ENCODE results near the gene ELAPOR1. TPM values are rescaled to one million over a fixed set of nuclear protein-coding genes. Genes with fewer than 3 reads are reported as not detected.

ELAPOR1 gene
- total and polyA plus RNA-seq, 9 of the 15 experiments (the other 6 are each of a cell fraction or from before 2014, with no cell fraction given) = 0.07 to 1.2 (median 0.18) TPM

DNA sequence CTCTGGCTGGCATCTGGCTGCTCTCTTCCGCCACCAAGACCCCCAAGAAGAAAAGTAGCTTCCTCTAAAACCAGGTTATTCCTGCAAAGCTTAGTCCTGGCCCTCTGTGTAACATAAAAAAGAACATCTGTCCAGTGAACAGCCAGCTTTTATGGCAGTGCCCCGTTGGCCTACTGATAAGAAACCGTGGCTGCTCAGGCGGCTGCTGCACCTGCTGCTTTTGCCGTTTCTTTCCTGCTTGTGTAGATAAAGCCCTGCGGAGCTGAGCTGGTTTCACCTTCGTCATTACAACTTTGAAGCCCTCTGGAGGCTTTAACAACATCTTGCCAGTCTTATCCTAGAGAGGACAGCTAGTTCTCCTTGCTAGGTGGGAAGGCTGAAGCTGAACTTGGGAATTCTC lies 20.5 kb downstream of the ELAPOR1 start (continued):
- peak; percentile 92 for TF ChIP-seq NFIC (IDR thresholded peaks at IDR 0.05)
- TF ChIP-seq TEAD4 (IDR thresholded peaks at IDR 0.05; ENCODE audit: low read length) = peak; percentile 98
- TF ChIP-seq TEAD4 (CRISPR knock-in tag; IDR thresholded peaks at IDR 0.05; ENCODE audit: borderline replicate concordance) = no peak
- TF ChIP-seq, protein P1, sequence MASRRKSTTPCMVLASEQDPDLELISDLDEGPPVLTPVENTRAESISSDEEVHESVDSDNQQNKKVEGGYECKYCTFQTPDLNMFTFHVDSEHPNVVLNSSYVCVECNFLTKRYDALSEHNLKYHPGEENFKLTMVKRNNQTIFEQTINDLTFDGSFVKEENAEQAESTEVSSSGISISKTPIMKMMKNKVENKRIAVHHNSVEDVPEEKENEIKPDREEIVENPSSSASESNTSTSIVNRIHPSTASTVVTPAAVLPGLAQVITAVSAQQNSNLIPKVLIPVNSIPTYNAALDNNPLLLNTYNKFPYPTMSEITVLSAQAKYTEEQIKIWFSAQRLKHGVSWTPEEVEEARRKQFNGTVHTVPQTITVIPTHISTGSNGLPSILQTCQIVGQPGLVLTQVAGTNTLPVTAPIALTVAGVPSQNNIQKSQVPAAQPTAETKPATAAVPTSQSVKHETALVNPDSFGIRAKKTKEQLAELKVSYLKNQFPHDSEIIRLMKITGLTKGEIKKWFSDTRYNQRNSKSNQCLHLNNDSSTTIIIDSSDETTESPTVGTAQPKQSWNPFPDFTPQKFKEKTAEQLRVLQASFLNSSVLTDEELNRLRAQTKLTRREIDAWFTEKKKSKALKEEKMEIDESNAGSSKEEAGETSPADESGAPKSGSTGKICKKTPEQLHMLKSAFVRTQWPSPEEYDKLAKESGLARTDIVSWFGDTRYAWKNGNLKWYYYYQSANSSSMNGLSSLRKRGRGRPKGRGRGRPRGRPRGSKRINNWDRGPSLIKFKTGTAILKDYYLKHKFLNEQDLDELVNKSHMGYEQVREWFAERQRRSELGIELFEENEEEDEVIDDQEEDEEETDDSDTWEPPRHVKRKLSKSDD (conservative IDR thresholded peaks at IDR 0.05; ENCODE audit: low read length) = no peak
- TF ChIP-seq, protein P2, sequence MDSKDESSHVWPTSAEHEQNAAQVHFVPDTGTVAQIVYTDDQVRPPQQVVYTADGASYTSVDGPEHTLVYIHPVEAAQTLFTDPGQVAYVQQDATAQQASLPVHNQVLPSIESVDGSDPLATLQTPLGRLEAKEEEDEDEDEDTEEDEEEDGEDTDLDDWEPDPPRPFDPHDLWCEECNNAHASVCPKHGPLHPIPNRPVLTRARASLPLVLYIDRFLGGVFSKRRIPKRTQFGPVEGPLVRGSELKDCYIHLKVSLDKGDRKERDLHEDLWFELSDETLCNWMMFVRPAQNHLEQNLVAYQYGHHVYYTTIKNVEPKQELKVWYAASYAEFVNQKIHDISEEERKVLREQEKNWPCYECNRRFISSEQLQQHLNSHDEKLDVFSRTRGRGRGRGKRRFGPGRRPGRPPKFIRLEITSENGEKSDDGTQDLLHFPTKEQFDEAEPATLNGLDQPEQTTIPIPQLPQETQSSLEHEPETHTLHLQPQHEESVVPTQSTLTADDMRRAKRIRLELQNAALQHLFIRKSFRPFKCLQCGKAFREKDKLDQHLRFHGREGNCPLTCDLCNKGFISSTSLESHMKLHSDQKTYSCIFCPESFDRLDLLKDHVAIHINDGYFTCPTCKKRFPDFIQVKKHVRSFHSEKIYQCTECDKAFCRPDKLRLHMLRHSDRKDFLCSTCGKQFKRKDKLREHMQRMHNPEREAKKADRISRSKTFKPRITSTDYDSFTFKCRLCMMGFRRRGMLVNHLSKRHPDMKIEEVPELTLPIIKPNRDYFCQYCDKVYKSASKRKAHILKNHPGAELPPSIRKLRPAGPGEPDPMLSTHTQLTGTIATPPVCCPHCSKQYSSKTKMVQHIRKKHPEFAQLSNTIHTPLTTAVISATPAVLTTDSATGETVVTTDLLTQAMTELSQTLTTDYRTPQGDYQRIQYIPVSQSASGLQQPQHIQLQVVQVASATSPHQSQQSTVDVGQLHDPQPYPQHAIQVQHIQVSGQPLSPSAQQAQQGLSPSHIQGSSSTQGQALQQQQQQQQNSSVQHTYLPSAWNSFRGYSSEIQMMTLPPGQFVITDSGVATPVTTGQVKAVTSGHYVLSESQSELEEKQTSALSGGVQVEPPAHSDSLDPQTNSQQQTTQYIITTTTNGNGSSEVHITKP (IDR thresholded peaks at IDR 0.05; ENCODE audit: partially characterized antibody) = peak; percentile 41
- TF ChIP-seq PHF20 (IDR thresholded peaks at IDR 0.05; ENCODE audit: partially characterized antibody) = no peak
- no peak for TF ChIP-seq SREBF1 (IDR thresholded peaks at IDR 0.05; ENCODE audit: borderline replicate concordance, low read depth, low read length)
- TF ChIP-seq, protein P3, sequence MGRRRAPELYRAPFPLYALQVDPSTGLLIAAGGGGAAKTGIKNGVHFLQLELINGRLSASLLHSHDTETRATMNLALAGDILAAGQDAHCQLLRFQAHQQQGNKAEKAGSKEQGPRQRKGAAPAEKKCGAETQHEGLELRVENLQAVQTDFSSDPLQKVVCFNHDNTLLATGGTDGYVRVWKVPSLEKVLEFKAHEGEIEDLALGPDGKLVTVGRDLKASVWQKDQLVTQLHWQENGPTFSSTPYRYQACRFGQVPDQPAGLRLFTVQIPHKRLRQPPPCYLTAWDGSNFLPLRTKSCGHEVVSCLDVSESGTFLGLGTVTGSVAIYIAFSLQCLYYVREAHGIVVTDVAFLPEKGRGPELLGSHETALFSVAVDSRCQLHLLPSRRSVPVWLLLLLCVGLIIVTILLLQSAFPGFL (CRISPR knock-in tag; IDR thresholded peaks at IDR 0.05) = 0 out of 2 replicates have a peak, but pooled peaks have one; percentile 22
- TF ChIP-seq XRCC5 (IDR thresholded peaks at IDR 0.05; ENCODE audit: low read depth, low read length) = no peak
- TF ChIP-seq, protein P4, sequence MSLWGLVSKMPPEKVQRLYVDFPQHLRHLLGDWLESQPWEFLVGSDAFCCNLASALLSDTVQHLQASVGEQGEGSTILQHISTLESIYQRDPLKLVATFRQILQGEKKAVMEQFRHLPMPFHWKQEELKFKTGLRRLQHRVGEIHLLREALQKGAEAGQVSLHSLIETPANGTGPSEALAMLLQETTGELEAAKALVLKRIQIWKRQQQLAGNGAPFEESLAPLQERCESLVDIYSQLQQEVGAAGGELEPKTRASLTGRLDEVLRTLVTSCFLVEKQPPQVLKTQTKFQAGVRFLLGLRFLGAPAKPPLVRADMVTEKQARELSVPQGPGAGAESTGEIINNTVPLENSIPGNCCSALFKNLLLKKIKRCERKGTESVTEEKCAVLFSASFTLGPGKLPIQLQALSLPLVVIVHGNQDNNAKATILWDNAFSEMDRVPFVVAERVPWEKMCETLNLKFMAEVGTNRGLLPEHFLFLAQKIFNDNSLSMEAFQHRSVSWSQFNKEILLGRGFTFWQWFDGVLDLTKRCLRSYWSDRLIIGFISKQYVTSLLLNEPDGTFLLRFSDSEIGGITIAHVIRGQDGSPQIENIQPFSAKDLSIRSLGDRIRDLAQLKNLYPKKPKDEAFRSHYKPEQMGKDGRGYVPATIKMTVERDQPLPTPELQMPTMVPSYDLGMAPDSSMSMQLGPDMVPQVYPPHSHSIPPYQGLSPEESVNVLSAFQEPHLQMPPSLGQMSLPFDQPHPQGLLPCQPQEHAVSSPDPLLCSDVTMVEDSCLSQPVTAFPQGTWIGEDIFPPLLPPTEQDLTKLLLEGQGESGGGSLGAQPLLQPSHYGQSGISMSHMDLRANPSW (CRISPR knock-in tag; IDR thresholded peaks at IDR 0.05) = 0 out of 2 replicates have a peak, but pooled peaks have one; percentile 73
- peak; percentile 77 for TF ChIP-seq CREB1 (IDR thresholded peaks at IDR 0.05)
- TF ChIP-seq CREB1 (CRISPR knock-in tag; IDR thresholded peaks at IDR 0.05) = peak; percentile 20; the same call in 1 of the 2 replicates
- TF ChIP-seq NCOR1 (IDR thresholded peaks at IDR 0.05) = peak; percentile 95
- no peak for TF ChIP-seq HDGF (IDR thresholded peaks at IDR 0.05)
- TF ChIP-seq ELF4 (CRISPR knock-in tag; IDR thresholded peaks at IDR 0.05) = no peak
- TF ChIP-seq, protein P5, sequence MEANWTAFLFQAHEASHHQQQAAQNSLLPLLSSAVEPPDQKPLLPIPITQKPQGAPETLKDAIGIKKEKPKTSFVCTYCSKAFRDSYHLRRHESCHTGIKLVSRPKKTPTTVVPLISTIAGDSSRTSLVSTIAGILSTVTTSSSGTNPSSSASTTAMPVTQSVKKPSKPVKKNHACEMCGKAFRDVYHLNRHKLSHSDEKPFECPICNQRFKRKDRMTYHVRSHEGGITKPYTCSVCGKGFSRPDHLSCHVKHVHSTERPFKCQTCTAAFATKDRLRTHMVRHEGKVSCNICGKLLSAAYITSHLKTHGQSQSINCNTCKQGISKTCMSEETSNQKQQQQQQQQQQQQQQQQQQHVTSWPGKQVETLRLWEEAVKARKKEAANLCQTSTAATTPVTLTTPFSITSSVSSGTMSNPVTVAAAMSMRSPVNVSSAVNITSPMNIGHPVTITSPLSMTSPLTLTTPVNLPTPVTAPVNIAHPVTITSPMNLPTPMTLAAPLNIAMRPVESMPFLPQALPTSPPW (CRISPR knock-in tag; IDR thresholded peaks at IDR 0.05) = peak; percentile 39
- TF ChIP-seq PCBP1 (IDR thresholded peaks at IDR 0.05; ENCODE audit: low read depth, low read length, poor library complexity, severe bottlenecking) = no peak
- TF ChIP-seq MTA2 (IDR thresholded peaks at IDR 0.05; ENCODE audit: low read depth) = peak; percentile 92

Measured in K562 (cell line).